ENCODE measurements around the gene PPP1R18.

The PPP1R18 gene

GRCh38 chr6:30707281-30707850, 20.9 kb upstream of the PPP1R18 start:
- Histone ChIP-seq H2BK5ac (ENCODE audit: low read length) (no peak overlapping the region), H2BK15ac (replicated peaks; ENCODE audit: low read depth) (no peak overlapping the region), H3K56ac (ENCODE audit: low read length) (no peak overlapping the region), H3K4me3 (ENCODE audit: low read length) (no peak overlapping the region), H4K8ac (ENCODE audit: low read depth, low read length) (no peak overlapping the region), H3K27me3 (ENCODE audit: insufficient read depth, low read length, poor library complexity) (no peaks in the 10 kb centered on the region), H2AK5ac (ENCODE audit: low read length) (no peak overlapping the region), H3K9ac (ENCODE audit: low read length) (no peak overlapping the region), H4K5ac (ENCODE audit: low read length) (no peak overlapping the region), H3K4me2 (ENCODE audit: low read length) (no peak overlapping the region), H3K79me1 (ENCODE audit: low read length) (no peaks in the 10 kb centered on the region), H3K18ac (ENCODE audit: low read length) (no peak overlapping the region), H3K27ac (ENCODE audit: low read depth, low read length) (peak overlapping the region; percentile 43), H2BK120ac (ENCODE audit: low read depth, low read length) (no peak overlapping the region), H3K4ac (ENCODE audit: low read depth, low read length) (no peak overlapping the region), H3K23ac (ENCODE audit: low read length) (no peak overlapping the region), H3K4me1 (ENCODE audit: control insufficient read depth, low read depth, low read length) (no peaks in the 10 kb centered on the region), H3K36me3 (ENCODE audit: control insufficient read depth, insufficient read depth, low read length) (peaks cover 3% of the 10 kb centered on the region), H3K79me2 (ENCODE audit: control insufficient read depth, insufficient read depth, low read length) (no peaks in the 10 kb centered on the region)
- DNase-seq: peak; percentile 31
- WGBS (ENCODE audit: extremely low coverage, insufficient coverage, low lambda C conversion rate): no CpG with 5 or more reads among the region's 6 CpGs

- Histone ChIP-seq H3K79me1 (ENCODE audit: low read length) (no peaks in the 10 kb centered on the region), H3K4me1 (ENCODE audit: control insufficient read depth, low read depth, low read length) (no peaks in the 10 kb centered on the region), H2BK5ac (ENCODE audit: low read length) (no peak overlapping the region), H3K18ac (ENCODE audit: low read length) (no peak overlapping the region), H3K79me2 (ENCODE audit: control insufficient read depth, insufficient read depth, low read length) (no peaks in the 10 kb centered on the region), H4K5ac (ENCODE audit: low read length) (no peak overlapping the region), H3K27ac (ENCODE audit: low read depth, low read length) (no peak overlapping the region), H3K9ac (ENCODE audit: low read length) (no peak overlapping the region), H3K56ac (ENCODE audit: low read length) (no peak overlapping the region), H4K8ac (ENCODE audit: low read depth, low read length) (no peak overlapping the region), H2AK5ac (ENCODE audit: low read length) (no peak overlapping the region), H3K23ac (ENCODE audit: low read length) (no peak overlapping the region), H3K36me3 (ENCODE audit: control insufficient read depth, insufficient read depth, low read length) (no peaks in the 10 kb centered on the region), H3K4ac (ENCODE audit: low read depth, low read length) (no peak overlapping the region), H3K4me3 (ENCODE audit: low read length) (no peak overlapping the region), H2BK120ac (ENCODE audit: low read depth, low read length) (no peak overlapping the region), H3K27me3 (ENCODE audit: insufficient read depth, low read length, poor library complexity) (no peaks in the 10 kb centered on the region), H3K4me2 (ENCODE audit: low read length) (no peak overlapping the region), H2BK15ac (replicated peaks; ENCODE audit: low read depth) (no peak overlapping the region)
- WGBS (ENCODE audit: extremely low coverage, insufficient coverage, low lambda C conversion rate): no CpG with 5 or more reads among the region's 4 CpGs
- DNase-seq: no peak
Observed at GRCh38 chr6:30705620-30706019, 19.2 kb upstream of the PPP1R18 start.

DNA sequence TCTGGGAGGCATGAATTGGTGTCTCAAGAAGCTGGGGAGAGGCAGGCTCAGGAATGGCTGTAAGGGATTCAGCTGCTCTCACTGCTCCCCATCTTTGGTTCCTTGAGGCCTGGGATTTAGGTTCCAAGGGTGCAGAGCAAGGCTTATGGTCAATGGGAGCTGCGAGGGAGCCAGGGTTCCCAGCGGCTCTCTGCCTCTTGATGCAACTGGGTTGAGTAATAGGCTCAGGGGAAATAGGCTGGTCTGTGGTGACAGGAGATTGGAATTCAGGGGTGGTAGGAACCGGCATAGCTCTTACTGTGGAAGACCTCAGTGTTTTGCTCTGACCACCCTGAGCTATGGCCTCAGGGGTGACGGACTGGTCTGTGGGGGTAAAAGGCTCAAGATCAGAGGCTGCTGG, 17.4 kb upstream of the PPP1R18 start:
- no CpG with 5 or more reads among the region's 4 CpGs for WGBS (ENCODE audit: extremely low coverage, insufficient coverage, low lambda C conversion rate)

GRCh38 chr6:30703011-30703410, 16.6 kb upstream of the PPP1R18 start:
- H3K4me1 ChIP-seq (ENCODE audit: control insufficient read depth, low read depth, low read length): no peaks in the 10 kb centered on the region
- H3K4ac ChIP-seq (ENCODE audit: low read depth, low read length): no peak overlapping the region
- no peak overlapping the region for H3K18ac ChIP-seq (ENCODE audit: low read length)
- no peak overlapping the region for H3K9ac ChIP-seq (ENCODE audit: low read length)
- WGBS (ENCODE audit: extremely low coverage, insufficient coverage, low lambda C conversion rate): no CpG with 5 or more reads among the region's 10 CpGs
- no peak overlapping the region for H3K4me2 ChIP-seq (ENCODE audit: low read length)
- no peak overlapping the region for H2BK15ac ChIP-seq (replicated peaks; ENCODE audit: low read depth)
- H4K5ac ChIP-seq (ENCODE audit: low read length): no peak overlapping the region
- H3K56ac ChIP-seq (ENCODE audit: low read length): no peak overlapping the region
- H3K79me1 ChIP-seq (ENCODE audit: low read length): no peaks in the 10 kb centered on the region
- no peaks in the 10 kb centered on the region for H3K79me2 ChIP-seq (ENCODE audit: control insufficient read depth, insufficient read depth, low read length)
- no peaks in the 10 kb centered on the region for H3K36me3 ChIP-seq (ENCODE audit: control insufficient read depth, insufficient read depth, low read length)
- no peaks in the 10 kb centered on the region for H3K27me3 ChIP-seq (ENCODE audit: insufficient read depth, low read length, poor library complexity)
- H2BK120ac ChIP-seq (ENCODE audit: low read depth, low read length): no peak overlapping the region
- H3K4me3 ChIP-seq (ENCODE audit: low read length): no peak overlapping the region
- DNase-seq: no peak
- no peak overlapping the region for H3K23ac ChIP-seq (ENCODE audit: low read length)
- H4K8ac ChIP-seq (ENCODE audit: low read depth, low read length): no peak overlapping the region
- no peak overlapping the region for H3K27ac ChIP-seq (ENCODE audit: low read depth, low read length)
- H2AK5ac ChIP-seq (ENCODE audit: low read length): no peak overlapping the region
- no peak overlapping the region for H2BK5ac ChIP-seq (ENCODE audit: low read length)

More for the DNA sequence above, 17.4 kb upstream of the PPP1R18 start:
- Histone ChIP-seq H2BK15ac (replicated peaks; ENCODE audit: low read depth) (no peak overlapping the region), H3K23ac (ENCODE audit: low read length) (no peak overlapping the region), H3K9ac (ENCODE audit: low read length) (no peak overlapping the region), H3K4me1 (ENCODE audit: control insufficient read depth, low read depth, low read length) (no peaks in the 10 kb centered on the region), H3K4me2 (ENCODE audit: low read length) (no peak overlapping the region), H3K18ac (ENCODE audit: low read length) (no peak overlapping the region), H3K79me2 (ENCODE audit: control insufficient read depth, insufficient read depth, low read length) (no peaks in the 10 kb centered on the region), H4K8ac (ENCODE audit: low read depth, low read length) (no peak overlapping the region), H4K5ac (ENCODE audit: low read length) (no peak overlapping the region), H3K27me3 (ENCODE audit: insufficient read depth, low read length, poor library complexity) (no peaks in the 10 kb centered on the region), H3K4ac (ENCODE audit: low read depth, low read length) (no peak overlapping the region), H2AK5ac (ENCODE audit: low read length) (no peak overlapping the region), H3K36me3 (ENCODE audit: control insufficient read depth, insufficient read depth, low read length) (no peaks in the 10 kb centered on the region), H3K4me3 (ENCODE audit: low read length) (no peak overlapping the region), H2BK120ac (ENCODE audit: low read depth, low read length) (no peak overlapping the region), H3K79me1 (ENCODE audit: low read length) (no peaks in the 10 kb centered on the region), H3K56ac (ENCODE audit: low read length) (no peak overlapping the region), H2BK5ac (ENCODE audit: low read length) (no peak overlapping the region), H3K27ac (ENCODE audit: low read depth, low read length) (no peak overlapping the region)
- no peak for DNase-seq

DNA sequence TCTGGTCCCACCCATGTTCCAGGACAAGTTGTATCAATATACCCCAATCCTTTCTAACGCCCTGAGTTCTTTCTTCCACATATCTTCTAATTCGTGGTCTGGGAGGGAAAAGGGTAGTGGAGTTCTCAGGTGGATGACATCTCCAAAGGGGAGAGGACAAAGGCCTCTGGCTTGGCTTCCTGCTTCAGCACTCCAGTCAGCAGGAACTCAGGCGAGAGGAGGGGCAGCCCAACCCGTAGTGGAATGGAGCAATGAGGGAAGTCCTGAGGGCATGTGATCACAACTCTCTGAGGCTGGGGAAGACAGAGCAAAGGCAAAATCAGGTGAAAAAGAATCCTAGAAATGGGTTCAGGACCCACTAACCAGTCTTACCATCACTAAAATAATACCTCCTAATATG, 13.9 kb upstream of the PPP1R18 start:
- Histone ChIP-seq H4K8ac (ENCODE audit: low read depth, low read length) (no peak overlapping the region), H2BK120ac (ENCODE audit: low read depth, low read length) (no peak overlapping the region), H2BK5ac (ENCODE audit: low read length) (no peak overlapping the region), H3K79me2 (ENCODE audit: control insufficient read depth, insufficient read depth, low read length) (no peaks in the 10 kb centered on the region), H3K27ac (ENCODE audit: low read depth, low read length) (no peak overlapping the region), H3K4me2 (ENCODE audit: low read length) (no peak overlapping the region), H4K5ac (ENCODE audit: low read length) (no peak overlapping the region), H3K56ac (ENCODE audit: low read length) (no peak overlapping the region), H3K4ac (ENCODE audit: low read depth, low read length) (no peak overlapping the region), H3K79me1 (ENCODE audit: low read length) (no peaks in the 10 kb centered on the region), H3K27me3 (ENCODE audit: insufficient read depth, low read length, poor library complexity) (no peaks in the 10 kb centered on the region), H3K23ac (ENCODE audit: low read length) (no peak overlapping the region), H3K36me3 (ENCODE audit: control insufficient read depth, insufficient read depth, low read length) (no peaks in the 10 kb centered on the region), H2BK15ac (replicated peaks; ENCODE audit: low read depth) (no peak overlapping the region), H3K4me1 (ENCODE audit: control insufficient read depth, low read depth, low read length) (no peaks in the 10 kb centered on the region), H3K4me3 (ENCODE audit: low read length) (no peak overlapping the region), H2AK5ac (ENCODE audit: low read length) (no peak overlapping the region), H3K18ac (ENCODE audit: low read length) (no peak overlapping the region), H3K9ac (ENCODE audit: low read length) (no peak overlapping the region)
- WGBS (ENCODE audit: extremely low coverage, insufficient coverage, low lambda C conversion rate): no CpG with 5 or more reads among the region's 4 CpGs
- DNase-seq: peak; percentile 86

GRCh38 chr6:30696432-30696831, 10.0 kb upstream of the PPP1R18 start:
- no peak overlapping the region for H3K4ac ChIP-seq (ENCODE audit: low read depth, low read length)
- no peaks in the 10 kb centered on the region for H3K36me3 ChIP-seq (ENCODE audit: control insufficient read depth, insufficient read depth, low read length)
- WGBS (ENCODE audit: extremely low coverage, insufficient coverage, low lambda C conversion rate): no CpG with 5 or more reads among the region's 5 CpGs
- H3K56ac ChIP-seq (ENCODE audit: low read length): no peak overlapping the region
- no peak overlapping the region for H3K9ac ChIP-seq (ENCODE audit: low read length)
- no peaks in the 10 kb centered on the region for H3K27me3 ChIP-seq (ENCODE audit: insufficient read depth, low read length, poor library complexity)
- H3K4me2 ChIP-seq (ENCODE audit: low read length): no peak overlapping the region
- H3K4me1 ChIP-seq (ENCODE audit: control insufficient read depth, low read depth, low read length): no peaks in the 10 kb centered on the region
- no peak overlapping the region for H2BK15ac ChIP-seq (replicated peaks; ENCODE audit: low read depth)
- H4K5ac ChIP-seq (ENCODE audit: low read length): no peak overlapping the region
- no peak overlapping the region for H3K23ac ChIP-seq (ENCODE audit: low read length)
- no peaks in the 10 kb centered on the region for H3K79me2 ChIP-seq (ENCODE audit: control insufficient read depth, insufficient read depth, low read length)
- H2BK120ac ChIP-seq (ENCODE audit: low read depth, low read length): no peak overlapping the region
- H3K18ac ChIP-seq (ENCODE audit: low read length): no peak overlapping the region
- no peak for DNase-seq
- no peak overlapping the region for H3K27ac ChIP-seq (ENCODE audit: low read depth, low read length)
- H3K79me1 ChIP-seq (ENCODE audit: low read length): no peaks in the 10 kb centered on the region
- H2BK5ac ChIP-seq (ENCODE audit: low read length): no peak overlapping the region
- no peak overlapping the region for H3K4me3 ChIP-seq (ENCODE audit: low read length)
- H2AK5ac ChIP-seq (ENCODE audit: low read length): no peak overlapping the region
- H4K8ac ChIP-seq (ENCODE audit: low read depth, low read length): no peak overlapping the region

Data from mesendoderm (in vitro differentiated cells).